OCI-LY3 (cell line): ENCODE data around the gene DEGS2.
A peak's percentile ranks its signal among the peaks of the same experiment; 100 is the strongest.

ENCODE experiments used
- CTCF ChIP-seq: fragments of 200-600, 300-600 bp; sonication (generic); IDR thresholded peaks from 2 replicates; pipeline ENCODE4 v1.5.1; 2014; ENCODE audit warnings: antibody characterized with exemption, low read length, low read depth
- EZH2phosphoT487 ChIP-seq: fragments of 200-600 bp; shearing (Covaris generic); IDR thresholded peaks from 2 replicates; pipeline ENCODE4 v1.6.1; 2018; ENCODE audit warnings: antibody characterized with exemption, mixed run types, low read depth

- TF ChIP-seq CTCF (peak; percentile 46), EZH2phosphoT487 (no peak)
Measured at GRCh38 chr14:100140452-100141078, 18.9 kb downstream of the DEGS2 start.
